Brain pericyte (primary cell): Measurements from ENCODE around the gene LTV1.

Experiments used
- DNase-seq: peaks from one replicate; pipeline ENCODE4 v3.0.0-alpha.2; 2012; ENCODE audit warnings: low read depth, low spot score

The LTV1 gene

GRCh38 chr6:143885116-143885515 lies 42.0 kb downstream of the LTV1 start:
- DNase-seq = no peak

- no peak for DNase-seq
Observed at GRCh38 chr6:143894655-143895054, 51.5 kb downstream of the LTV1 start.

- DNase-seq = no peak
Observed at GRCh38 chr6:143896126-143896860, 53.2 kb downstream of the LTV1 start.

GRCh38 chr6:143900358-143900757 lies 57.2 kb downstream of the LTV1 start:
- no peak for DNase-seq

- DNase-seq = no peak
Observed at GRCh38 chr6:143901885-143902750, 59.0 kb downstream of the LTV1 start.

GRCh38 chr6:143902827-143903226 lies 59.7 kb downstream of the LTV1 start:
- DNase-seq = no peak

GRCh38 chr6:143911028-143911427 lies 67.9 kb downstream of the LTV1 start:
- no peak for DNase-seq

GRCh38 chr6:143912671-143913070 lies 69.5 kb downstream of the LTV1 start:
- no peak for DNase-seq
